Measurements from ENCODE around the gene PDE2A.
A peak's percentile ranks its signal among the peaks of the same experiment; 100 is the strongest.

PDE2A gene

GRCh38 chr11:72588421-72589410 lies 85.5 kb downstream of the PDE2A start:
- DNase-seq (ENCODE audit: low spot score), result no peak

DNA sequence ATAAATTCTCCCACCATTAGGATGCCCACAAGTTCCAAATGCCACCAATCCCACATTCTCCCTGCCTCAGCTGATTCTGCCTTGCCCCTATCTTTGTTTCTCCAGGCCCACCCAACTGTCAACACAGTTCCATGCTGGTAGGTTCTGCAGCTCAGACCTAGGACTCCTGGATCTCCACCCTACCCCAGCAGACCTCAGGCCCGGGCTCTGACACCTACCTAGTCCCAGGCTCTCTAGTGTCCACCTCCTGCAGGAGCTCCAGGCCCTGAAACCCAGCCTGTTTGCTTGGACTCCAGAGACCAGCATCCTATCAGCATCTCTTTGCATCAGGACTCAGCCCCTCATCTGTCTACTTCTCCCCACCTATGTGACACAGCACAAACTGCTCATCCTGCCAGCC lies 86.5 kb downstream of the PDE2A start:
- no peak for DNase-seq (ENCODE audit: low spot score)

DNA sequence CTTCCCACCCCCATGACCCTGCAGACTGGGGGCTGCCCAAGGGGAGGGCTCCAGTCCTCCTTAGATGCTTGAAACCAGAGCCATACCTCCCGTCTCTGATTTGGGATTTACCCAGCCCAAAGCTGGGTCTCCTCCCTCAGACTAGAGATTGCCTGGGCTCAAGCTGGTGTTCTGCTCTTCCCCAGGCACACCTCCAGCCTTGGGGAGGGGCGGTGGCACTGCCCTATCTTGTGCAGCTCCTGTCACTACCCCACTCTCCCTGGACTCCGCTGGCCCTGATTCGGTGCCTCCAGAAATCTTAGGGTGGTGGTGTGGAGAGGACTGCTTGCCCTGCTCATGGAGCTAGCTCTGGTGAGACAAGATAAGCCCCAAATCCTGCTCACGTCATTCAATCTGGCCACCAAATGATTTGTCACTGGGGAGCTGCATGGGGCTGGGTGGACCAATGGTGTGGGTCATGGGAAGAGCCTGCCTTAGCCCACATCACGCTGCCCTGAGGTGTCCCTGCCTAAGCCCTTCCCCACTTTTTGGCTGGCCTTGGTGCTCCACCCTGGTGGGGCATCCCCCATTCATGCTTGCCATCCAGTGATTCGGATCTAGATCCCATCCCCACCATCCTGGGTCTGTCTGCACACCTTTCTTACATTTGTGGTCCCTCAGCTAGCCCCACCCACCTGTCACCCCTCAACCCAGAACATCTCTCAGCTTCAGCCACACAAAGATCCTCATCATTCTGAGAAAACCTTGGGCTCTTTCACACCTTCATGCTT lies 87.7 kb downstream of the PDE2A start:
- no peak for DNase-seq (ENCODE audit: low spot score)

GRCh38 chr11:72585762-72586311 lies 88.4 kb downstream of the PDE2A start:
- peak; percentile 78 for DNase-seq (ENCODE audit: low spot score)

DNA sequence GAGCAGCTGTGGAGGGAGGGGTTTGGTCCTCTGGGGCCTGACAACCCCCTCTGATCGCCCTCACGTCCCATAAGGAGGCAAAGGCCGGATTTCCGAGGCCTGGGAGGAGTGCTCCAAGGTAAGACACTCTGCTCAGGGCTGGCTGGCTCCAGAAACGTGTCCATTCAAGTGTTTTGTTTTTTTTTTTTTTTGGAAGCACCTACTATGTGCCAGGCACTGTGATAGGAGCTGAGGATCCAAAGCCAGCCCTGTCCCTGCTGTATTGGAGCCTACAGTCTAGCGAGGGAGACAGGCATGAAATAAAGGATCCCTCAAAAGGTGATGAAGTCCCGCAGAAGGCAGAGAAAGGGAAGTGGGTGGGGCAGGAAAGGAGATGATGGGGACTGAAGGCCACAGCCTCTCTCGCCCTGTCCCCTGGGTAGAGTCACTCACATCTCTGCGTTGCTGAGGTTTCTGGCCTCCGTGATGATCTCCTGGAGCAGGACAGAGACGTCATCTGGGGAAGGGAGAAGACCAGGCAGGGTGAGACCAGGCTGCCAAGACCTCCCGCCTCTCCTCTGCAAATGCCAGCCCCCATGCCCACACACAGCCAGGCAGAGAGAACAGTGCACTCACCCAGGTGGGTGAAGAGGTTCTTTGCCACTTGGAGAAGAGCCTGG lies 89.2 kb downstream of the PDE2A start:
- no peak for DNase-seq (ENCODE audit: low spot score)

- no peak for DNase-seq (ENCODE audit: low spot score)
Measured at GRCh38 chr11:72584293-72584938, 89.8 kb downstream of the PDE2A start.

GRCh38 chr11:72583616-72584292 lies 90.5 kb downstream of the PDE2A start:
- DNase-seq (ENCODE audit: low spot score), result no peak

- DNase-seq (ENCODE audit: low spot score), result no peak
Measured at GRCh38 chr11:72583177-72583553, 91.1 kb downstream of the PDE2A start.

DNA sequence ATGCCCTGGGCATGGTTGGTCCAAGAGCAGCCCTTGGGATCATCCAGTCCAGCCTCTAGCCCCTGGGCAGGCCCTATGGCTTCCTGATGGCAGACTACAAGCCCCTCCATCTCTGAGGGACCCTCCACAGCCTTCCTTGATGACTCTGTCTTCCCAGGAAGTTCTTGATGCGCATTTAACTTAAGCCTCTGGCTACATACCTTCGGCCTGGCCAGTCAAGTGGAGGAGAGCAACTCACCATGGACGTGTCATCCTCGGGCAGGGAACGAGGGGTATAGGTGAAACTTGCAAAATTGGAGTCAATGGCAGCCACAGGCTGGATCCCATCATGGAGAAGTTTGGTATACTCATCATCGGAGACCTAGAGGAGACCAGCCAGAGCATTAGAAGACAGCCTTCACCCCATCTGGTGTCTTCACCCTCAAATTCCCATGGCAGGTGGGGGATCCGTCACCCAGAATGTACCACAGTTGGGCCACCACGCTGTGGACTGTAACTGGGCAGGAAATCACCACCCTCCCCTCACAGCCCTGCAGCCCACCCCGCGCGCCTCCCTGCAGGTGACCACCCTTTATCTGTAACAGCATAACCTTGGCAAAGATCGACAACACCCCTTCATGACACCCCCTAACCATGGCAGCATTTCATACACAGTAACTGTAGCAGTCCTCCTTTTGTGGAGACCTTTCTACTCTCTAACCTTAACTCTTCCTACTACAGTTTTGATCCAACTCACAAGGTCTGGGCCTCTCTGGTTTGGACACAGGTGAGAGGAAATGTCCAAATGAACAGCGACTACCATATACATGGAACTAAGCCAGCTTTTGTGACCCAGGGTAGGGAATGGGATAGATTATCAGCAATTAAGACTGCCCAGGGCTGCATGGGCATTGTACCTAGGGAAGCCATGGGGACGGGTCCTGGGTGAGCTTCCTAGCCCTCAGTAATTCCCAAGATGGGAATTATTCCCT lies 91.7 kb downstream of the PDE2A start:
- no peak for DNase-seq (ENCODE audit: low spot score)

- no peak for DNase-seq (ENCODE audit: low spot score)
Measured at GRCh38 chr11:72581067-72581466, 93.2 kb downstream of the PDE2A start.

DNA sequence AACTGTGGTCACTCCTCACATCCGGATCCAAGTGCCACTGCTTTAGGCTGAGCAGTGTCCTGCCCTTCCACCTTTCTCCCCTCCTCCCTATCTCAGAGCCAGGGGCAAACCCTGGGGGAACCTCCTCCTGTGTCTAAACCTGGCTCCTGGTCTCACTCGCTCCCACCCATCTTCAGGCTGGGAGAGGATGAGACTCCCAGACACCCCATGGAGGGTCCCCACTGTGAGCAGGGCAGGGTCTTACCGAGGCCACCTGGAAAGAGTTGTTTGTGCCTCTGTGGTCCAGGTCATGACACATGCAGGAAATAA lies 93.6 kb downstream of the PDE2A start:
- DNase-seq (ENCODE audit: low spot score), result no peak

DNA sequence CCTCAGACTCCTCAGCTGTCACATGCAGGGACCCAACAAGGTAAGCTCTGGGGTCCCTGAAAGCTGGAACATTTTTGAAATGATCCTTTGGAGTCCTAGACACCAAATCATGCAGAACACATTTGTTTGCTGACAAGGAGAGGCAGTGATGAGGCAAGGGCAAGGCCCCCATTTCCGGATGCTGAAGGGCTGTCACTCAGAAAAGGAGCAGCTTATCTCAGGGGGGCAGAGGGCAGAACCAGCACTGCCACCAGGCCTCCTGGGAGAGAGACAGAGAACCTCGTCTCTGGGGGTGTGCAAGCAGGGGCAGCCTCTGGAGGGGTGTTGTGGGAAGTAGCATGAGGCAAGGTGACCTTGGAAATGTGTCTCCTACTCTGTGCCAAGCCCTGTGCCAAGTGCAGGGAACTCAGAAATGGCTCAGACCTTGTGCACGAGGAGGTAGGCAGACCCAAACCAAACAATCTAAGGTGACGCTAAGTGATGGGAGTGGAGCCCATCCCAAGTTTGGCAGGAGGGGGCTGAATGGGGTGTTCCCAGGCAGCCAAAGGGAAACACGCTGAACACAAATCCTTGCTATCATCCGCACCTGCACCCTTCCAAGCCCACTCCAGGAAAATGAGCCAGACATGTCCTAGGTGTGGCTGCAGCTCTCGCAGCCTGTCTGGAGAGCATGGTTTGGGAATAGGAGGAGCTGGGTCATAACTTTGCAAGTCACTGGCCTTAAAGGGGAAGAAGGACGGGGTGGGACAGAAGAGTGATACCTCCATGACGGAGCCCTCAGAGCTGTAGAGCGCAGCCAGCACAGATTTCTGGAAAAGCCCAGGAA lies 94.2 kb downstream of the PDE2A start:
- DNase-seq (ENCODE audit: low spot score), result no peak

- DNase-seq (ENCODE audit: low spot score), result no peak
Measured at GRCh38 chr11:72578991-72579815, 95.0 kb downstream of the PDE2A start.

GRCh38 chr11:72578566-72578965 lies 95.7 kb downstream of the PDE2A start:
- no peak for DNase-seq (ENCODE audit: low spot score)

- DNase-seq (ENCODE audit: low spot score), result no peak
Measured at GRCh38 chr11:72578051-72578450, 96.2 kb downstream of the PDE2A start.

GRCh38 chr11:72577271-72577721 lies 96.9 kb downstream of the PDE2A start:
- no peak for DNase-seq (ENCODE audit: low spot score)

DNA sequence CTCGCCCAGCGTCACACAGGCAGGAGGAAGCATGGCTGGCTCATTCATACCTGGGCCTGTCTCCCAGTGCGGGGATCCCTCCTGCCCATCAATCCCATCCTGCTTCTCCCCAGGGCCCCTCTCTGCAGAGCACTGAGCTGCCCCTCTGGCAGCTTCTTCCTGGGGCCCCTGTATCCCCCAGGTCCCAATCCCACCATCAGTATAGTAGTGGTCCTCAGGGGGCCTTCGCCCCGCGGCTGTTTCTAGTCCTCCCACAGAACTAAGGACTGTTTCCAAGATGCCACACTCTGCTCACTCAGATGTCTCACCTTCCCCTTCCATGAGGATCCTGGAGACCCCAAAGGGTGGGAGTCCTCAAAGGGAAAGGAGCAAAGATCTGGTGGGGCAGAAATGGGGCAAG lies 97.6 kb downstream of the PDE2A start:
- no peak for DNase-seq (ENCODE audit: low spot score)

- no peak for DNase-seq (ENCODE audit: low spot score)
Measured at GRCh38 chr11:72576243-72576595, 98.0 kb downstream of the PDE2A start.

All from cerebellar cortex (tissue), 1 donor.